ENCODE measurements around the gene ATP6V1A. TPM values are rescaled to one million over a fixed set of nuclear protein-coding genes. Genes with fewer than 3 reads are reported as not detected.
A peak's percentile ranks its signal among the peaks of the same experiment; 100 is the strongest.

The ATP6V1A gene
- total and polyA plus RNA-seq, 2 donors (not counting 1 experiment from before 2014, with no cell fraction given): 7.6 to 44.3 TPM

- no peak overlapping the region for H3K4me3 Mint-ChIP-seq
- peaks cover 8 to 12% of the 10 kb centered on the region in 2 donors for H3K4me1 ChIP-seq (ENCODE audit: control insufficient read depth in 2 of 2, insufficient read depth in 2 of 2, low read length in 2 of 2)
- peak; percentile 19 for DNase-seq
- no peaks in the 10 kb centered on the region for H4K20me1 ChIP-seq (ENCODE audit: control insufficient read depth, insufficient read depth, low read length, poor library complexity, severe bottlenecking)
- no peak overlapping the region for H3K4me2 ChIP-seq (replicated peaks; ENCODE audit: low read depth, low read length, poor library complexity, severe bottlenecking)
- H3K36me3 ChIP-seq (replicated peaks in 1 of 2; ENCODE audit: control extremely low read depth in 1 of 2, control insufficient read depth in 1 of 2, extremely low read depth in 1 of 2, insufficient read depth in 2 of 2, low read length in 1 of 2): peaks cover 5 to 30% of the 10 kb centered on the region in 2 experiments
- ATAC-seq (ENCODE audit: low read depth): no peak
- 0% methylated on average over 1 of the region's 4 CpGs for WGBS (ENCODE audit: insufficient coverage)
- no peak overlapping the region for H2AFZ ChIP-seq (ENCODE audit: insufficient read depth, low read depth, low read length, poor library complexity, severe bottlenecking)
- no peaks in the 10 kb centered on the region for H3K9me3 ChIP-seq (ENCODE audit: control extremely low read depth in 1 of 3, control insufficient read depth in 2 of 3, insufficient read depth in 1 of 3, low read length in 2 of 3)
- POLR2A ChIA-PET: no interaction called here
- peak overlapping the region; percentile 42 for H3K27ac Mint-ChIP-seq
- no peak overlapping the region for H3K4me3 ChIP-seq (ENCODE audit: control extremely low read depth in 1 of 5, extremely low read depth in 1 of 5, insufficient read depth in 1 of 5, low read depth in 2 of 5, low read length in 4 of 5)
- H3K27me3 ChIP-seq (replicated peaks in 1 of 4; ENCODE audit: control extremely low read depth in 1 of 4, control insufficient read depth in 3 of 4, insufficient read depth in 4 of 4, low read length in 3 of 4): no peaks in the 10 kb centered on the region
- no peaks in the 10 kb centered on the region for H3K79me2 ChIP-seq (ENCODE audit: control insufficient read depth, insufficient read depth, low read length)
- no peak overlapping the region for H3K9ac ChIP-seq (ENCODE audit: low read length)
- CTCF ChIA-PET: interaction anchor here (0.8 to 1.1 kb wide), 3 partner anchors 41 to 55 kb away, joined by 3 to 5 read pairs (median 3); partner anchors contain the start of gene GRAMD1C
- peaks cover 14% of the 10 kb centered on the region for H3K4me1 Mint-ChIP-seq
- intact Hi-C loops (cut with micrococcal nuclease): loop anchor here (5.0 kb wide), 1 partner anchor 37 kb away; the partner anchor contains the start of genes ATP6V1A and NAA50
- TF ChIP-seq CTCF (IDR thresholded peaks at IDR 0.05): no peak
- no peak for TF ChIP-seq EZH2 (IDR thresholded peaks at IDR 0.05; ENCODE audit: borderline replicate concordance, insufficient read depth, low read depth, low read length, poor library complexity, severe bottlenecking)
- no peaks in the 10 kb centered on the region for H3K27me3 Mint-ChIP-seq
- H3K9me3 Mint-ChIP-seq (ENCODE audit: insufficient read depth): no peaks in the 10 kb centered on the region
- H3K27ac ChIP-seq (ENCODE audit: low read length in 2 of 2): peak overlapping the region in 1 of 2 donors; percentile 76
These were observed 37.1 kb downstream of the ATP6V1A start for GRCh38 chr3:113783980-113784379.

GRCh38 chr3:113791381-113791780, 44.5 kb downstream of the ATP6V1A start:
- H3K27me3 ChIP-seq (replicated peaks in 1 of 4; ENCODE audit: control extremely low read depth in 1 of 4, control insufficient read depth in 3 of 4, insufficient read depth in 4 of 4, low read length in 3 of 4): no peaks in the 10 kb centered on the region
- ChIA-PET POLR2A (interaction anchor here (1.6 kb wide), 1 partner anchor 39 kb away, joined by 5 read pairs; no protein-coding TSS in a partner anchor), CTCF (no interaction called here)
- no peak for ATAC-seq (ENCODE audit: low read depth)
- no peak overlapping the region for H3K4me2 ChIP-seq (replicated peaks; ENCODE audit: low read depth, low read length, poor library complexity, severe bottlenecking)
- Mint-ChIP-seq H3K4me3 (no peak overlapping the region), H3K27me3 (no peaks in the 10 kb centered on the region), H3K9me3 (ENCODE audit: insufficient read depth) (no peaks in the 10 kb centered on the region), H3K27ac (no peak overlapping the region), H3K4me1 (peaks cover 3% of the 10 kb centered on the region)
- H3K9me3 ChIP-seq (ENCODE audit: control extremely low read depth in 1 of 3, control insufficient read depth in 2 of 3, insufficient read depth in 1 of 3, low read length in 2 of 3): no peaks in the 10 kb centered on the region
- intact Hi-C loops (cut with micrococcal nuclease): no loop called here
- H3K9ac ChIP-seq (ENCODE audit: low read length): no peak overlapping the region
- TF ChIP-seq EZH2 (IDR thresholded peaks at IDR 0.05; ENCODE audit: borderline replicate concordance, insufficient read depth, low read depth, low read length, poor library complexity, severe bottlenecking) (no peak), CTCF (IDR thresholded peaks at IDR 0.05) (no peak)
- no peak overlapping the region for H3K4me3 ChIP-seq (ENCODE audit: control extremely low read depth in 1 of 5, extremely low read depth in 1 of 5, insufficient read depth in 1 of 5, low read depth in 2 of 5, low read length in 4 of 5)
- no peak overlapping the region for H3K27ac ChIP-seq (ENCODE audit: low read length in 2 of 2)
- peaks cover 3 to 35% of the 10 kb centered on the region in 2 experiments for H3K36me3 ChIP-seq (replicated peaks in 1 of 2; ENCODE audit: control extremely low read depth in 1 of 2, control insufficient read depth in 1 of 2, extremely low read depth in 1 of 2, insufficient read depth in 2 of 2, low read length in 1 of 2)
- H3K4me1 ChIP-seq (ENCODE audit: control insufficient read depth in 2 of 2, insufficient read depth in 2 of 2, low read length in 2 of 2): peaks cover 3 to 4% of the 10 kb centered on the region in 2 donors
- no peak overlapping the region for H2AFZ ChIP-seq (ENCODE audit: insufficient read depth, low read depth, low read length, poor library complexity, severe bottlenecking)
- H4K20me1 ChIP-seq (ENCODE audit: control insufficient read depth, insufficient read depth, low read length, poor library complexity, severe bottlenecking): no peaks in the 10 kb centered on the region
- DNase-seq: no peak
- H3K79me2 ChIP-seq (ENCODE audit: control insufficient read depth, insufficient read depth, low read length): no peaks in the 10 kb centered on the region
